Ishikawa (cell line): ENCODE data around the gene RNASE1.

Experiments
- CEBPB ChIP-seq: IDR thresholded peaks from 2 replicates; pipeline ENCODE4 v1.6.1; 2012
- CREB1 ChIP-seq: IDR thresholded peaks from 2 replicates; pipeline ENCODE4 v1.6.1; 2012; ENCODE audit warnings: low read depth
- EGR1 ChIP-seq: IDR thresholded peaks from 2 replicates; pipeline ENCODE4 v1.6.1; 2012
- EP300 ChIP-seq: IDR thresholded peaks from 2 replicates; pipeline ENCODE4 v1.6.1; 2012; ENCODE audit warnings: borderline replicate concordance
- FOXM1 ChIP-seq: IDR thresholded peaks from 2 replicates; pipeline ENCODE4 v1.6.1; 2012; ENCODE audit warnings: low read depth, borderline replicate concordance
- NFIC ChIP-seq: IDR thresholded peaks from 2 replicates; pipeline ENCODE4 v1.6.1; 2012
- RAD21 ChIP-seq: IDR thresholded peaks from 2 replicates; pipeline ENCODE4 v1.6.1; 2012; ENCODE audit warnings: low read depth
- TAF1 ChIP-seq: IDR thresholded peaks from 2 replicates; pipeline ENCODE4 v1.6.1; 2012; ENCODE audit warnings: low read depth, mild to moderate bottlenecking
- TCF12 ChIP-seq: IDR thresholded peaks from 2 replicates; pipeline ENCODE4 v1.6.1; 2012; ENCODE audit warnings: low read depth
- TEAD4 ChIP-seq: IDR thresholded peaks from 2 replicates; pipeline ENCODE4 v1.6.1; 2012
- YY1 ChIP-seq: IDR thresholded peaks from 2 replicates; pipeline ENCODE4 v1.6.1; 2012; ENCODE audit warnings: low read depth
- ZBTB7A ChIP-seq: IDR thresholded peaks from 2 replicates; pipeline ENCODE4 v1.6.1; 2012; ENCODE audit warnings: low read depth
- TF ChIP-seq, protein P1 (sequence below): IDR thresholded peaks from 2 replicates; pipeline ENCODE4 v1.6.1; 2012
- TF ChIP-seq, protein P2 (sequence below): IDR thresholded peaks from 2 replicates; pipeline ENCODE4 v1.6.1; 2012; ENCODE audit warnings: low read depth, mild to moderate bottlenecking
- TF ChIP-seq, protein P3 (sequence below): IDR thresholded peaks from 2 replicates; pipeline ENCODE4 v1.6.1; 2012

The RNASE1 gene

DNA sequence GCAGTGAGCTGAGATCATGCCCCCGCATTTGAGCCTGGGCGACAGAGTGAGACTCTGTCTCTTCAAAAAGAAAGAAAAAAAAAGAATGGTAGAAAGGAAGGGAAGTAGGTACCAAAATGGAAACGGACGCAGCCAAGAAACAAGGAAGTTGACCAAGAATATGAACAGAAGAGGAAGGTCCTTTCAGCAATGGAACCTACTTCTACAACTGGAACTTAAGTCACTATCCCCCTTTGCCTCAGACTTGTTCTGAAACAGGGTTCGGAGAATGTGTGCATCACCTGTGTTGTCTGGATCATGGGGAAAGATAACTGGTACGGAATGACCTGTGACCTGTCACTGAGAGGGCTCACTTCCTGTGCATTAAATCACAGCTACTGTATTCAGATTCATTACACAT, 43.9 kb upstream of the RNASE1 start:
- TF ChIP-seq TEAD4 (no peak), TAF1 (no peak), EGR1 (no peak), CREB1 (no peak), EP300 (no peak), FOXM1 (no peak), ZBTB7A (no peak)
- TF ChIP-seq, protein P1, sequence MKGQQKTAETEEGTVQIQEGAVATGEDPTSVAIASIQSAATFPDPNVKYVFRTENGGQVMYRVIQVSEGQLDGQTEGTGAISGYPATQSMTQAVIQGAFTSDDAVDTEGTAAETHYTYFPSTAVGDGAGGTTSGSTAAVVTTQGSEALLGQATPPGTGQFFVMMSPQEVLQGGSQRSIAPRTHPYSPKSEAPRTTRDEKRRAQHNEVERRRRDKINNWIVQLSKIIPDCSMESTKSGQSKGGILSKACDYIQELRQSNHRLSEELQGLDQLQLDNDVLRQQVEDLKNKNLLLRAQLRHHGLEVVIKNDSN, result no peak

DNA sequence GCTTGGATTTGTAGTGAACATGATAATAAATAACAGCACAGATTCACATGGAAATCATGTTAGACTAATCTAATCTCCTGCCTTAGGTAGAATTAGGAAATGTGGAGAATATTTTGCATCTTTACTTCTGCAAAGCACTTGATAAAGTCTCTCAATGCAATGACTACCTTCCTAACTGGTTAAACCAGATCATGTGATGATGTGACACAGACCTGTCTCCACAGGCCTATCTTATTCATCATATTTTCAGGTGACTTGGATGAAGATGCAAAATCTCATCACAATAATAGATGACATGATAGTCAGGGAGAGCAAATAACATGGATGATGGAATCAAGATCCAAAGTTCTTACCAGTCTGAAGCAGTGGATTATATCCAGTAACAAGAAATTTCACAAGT, 38.5 kb upstream of the RNASE1 start:
- TF ChIP-seq TCF12, result no peak
- no peak for TF ChIP-seq CREB1
- TF ChIP-seq, protein P2, sequence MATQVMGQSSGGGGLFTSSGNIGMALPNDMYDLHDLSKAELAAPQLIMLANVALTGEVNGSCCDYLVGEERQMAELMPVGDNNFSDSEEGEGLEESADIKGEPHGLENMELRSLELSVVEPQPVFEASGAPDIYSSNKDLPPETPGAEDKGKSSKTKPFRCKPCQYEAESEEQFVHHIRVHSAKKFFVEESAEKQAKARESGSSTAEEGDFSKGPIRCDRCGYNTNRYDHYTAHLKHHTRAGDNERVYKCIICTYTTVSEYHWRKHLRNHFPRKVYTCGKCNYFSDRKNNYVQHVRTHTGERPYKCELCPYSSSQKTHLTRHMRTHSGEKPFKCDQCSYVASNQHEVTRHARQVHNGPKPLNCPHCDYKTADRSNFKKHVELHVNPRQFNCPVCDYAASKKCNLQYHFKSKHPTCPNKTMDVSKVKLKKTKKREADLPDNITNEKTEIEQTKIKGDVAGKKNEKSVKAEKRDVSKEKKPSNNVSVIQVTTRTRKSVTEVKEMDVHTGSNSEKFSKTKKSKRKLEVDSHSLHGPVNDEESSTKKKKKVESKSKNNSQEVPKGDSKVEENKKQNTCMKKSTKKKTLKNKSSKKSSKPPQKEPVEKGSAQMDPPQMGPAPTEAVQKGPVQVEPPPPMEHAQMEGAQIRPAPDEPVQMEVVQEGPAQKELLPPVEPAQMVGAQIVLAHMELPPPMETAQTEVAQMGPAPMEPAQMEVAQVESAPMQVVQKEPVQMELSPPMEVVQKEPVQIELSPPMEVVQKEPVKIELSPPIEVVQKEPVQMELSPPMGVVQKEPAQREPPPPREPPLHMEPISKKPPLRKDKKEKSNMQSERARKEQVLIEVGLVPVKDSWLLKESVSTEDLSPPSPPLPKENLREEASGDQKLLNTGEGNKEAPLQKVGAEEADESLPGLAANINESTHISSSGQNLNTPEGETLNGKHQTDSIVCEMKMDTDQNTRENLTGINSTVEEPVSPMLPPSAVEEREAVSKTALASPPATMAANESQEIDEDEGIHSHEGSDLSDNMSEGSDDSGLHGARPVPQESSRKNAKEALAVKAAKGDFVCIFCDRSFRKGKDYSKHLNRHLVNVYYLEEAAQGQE, result no peak
- TF ChIP-seq EGR1, result no peak

DNA sequence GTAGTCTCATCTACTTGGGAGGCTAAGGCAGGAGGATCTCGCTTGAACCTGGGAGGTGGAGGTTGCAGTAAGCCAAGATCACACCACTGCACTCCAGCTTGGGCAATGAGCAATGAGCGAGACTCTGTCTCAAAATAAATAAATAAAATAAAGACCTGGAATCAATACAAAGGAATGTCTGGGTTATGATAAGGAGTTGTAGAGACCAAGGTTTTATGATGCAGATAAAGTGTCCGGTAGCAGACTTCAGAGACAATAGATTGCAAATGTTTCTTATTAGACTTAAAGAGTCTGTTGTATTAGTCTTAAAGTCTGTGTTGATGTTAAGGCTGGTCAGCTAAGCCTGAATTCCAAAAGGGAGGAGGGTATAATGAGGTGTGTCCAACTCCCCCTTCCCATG, 35.2 kb upstream of the RNASE1 start:
- no peak for TF ChIP-seq EP300
- no peak for TF ChIP-seq CEBPB
- TF ChIP-seq RAD21, result no peak
- TF ChIP-seq, protein P1, result no peak
- no peak for TF ChIP-seq FOXM1
- TF ChIP-seq TCF12, result no peak
- no peak for TF ChIP-seq EGR1
- no peak for TF ChIP-seq TEAD4
- TF ChIP-seq, protein P3, sequence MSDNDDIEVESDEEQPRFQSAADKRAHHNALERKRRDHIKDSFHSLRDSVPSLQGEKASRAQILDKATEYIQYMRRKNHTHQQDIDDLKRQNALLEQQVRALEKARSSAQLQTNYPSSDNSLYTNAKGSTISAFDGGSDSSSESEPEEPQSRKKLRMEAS, result no peak
- no peak for TF ChIP-seq NFIC
- TF ChIP-seq, protein P2, result no peak
- TF ChIP-seq CREB1, result no peak
- no peak for TF ChIP-seq YY1
- no peak for TF ChIP-seq TAF1

DNA sequence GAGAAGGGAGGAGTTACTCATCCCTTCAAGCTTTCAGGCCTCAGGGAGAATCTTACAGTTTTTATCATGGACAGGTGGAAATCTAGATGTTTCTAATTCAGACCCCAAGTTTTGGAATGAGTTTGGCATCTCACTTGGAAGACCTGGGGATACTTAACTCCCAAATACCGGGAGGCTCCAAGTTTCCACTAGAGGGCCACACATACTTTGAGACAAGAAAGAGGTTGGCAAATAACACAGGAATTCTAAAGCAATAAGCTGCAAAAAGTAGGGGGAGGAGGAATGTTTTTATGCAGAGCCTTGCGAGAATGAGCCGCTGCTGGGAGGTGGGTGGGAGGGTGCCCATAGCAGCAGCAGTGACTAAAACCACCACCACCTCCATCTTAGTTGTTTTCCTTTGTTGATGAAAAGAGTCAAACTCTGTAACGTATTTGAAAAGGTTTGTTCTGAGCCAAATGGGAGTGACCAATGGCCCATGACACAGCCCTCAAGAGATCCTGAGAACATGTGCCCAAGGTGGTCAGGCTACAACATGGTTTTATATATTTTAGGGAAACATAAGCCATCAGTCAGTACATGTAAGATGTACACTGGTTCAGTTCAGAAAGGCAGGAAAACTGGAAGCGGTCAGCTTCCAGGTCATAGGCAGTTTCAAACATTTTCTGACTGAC, 34.2 kb upstream of the RNASE1 start:
- TF ChIP-seq NFIC (no peak), EP300 (no peak), CEBPB (no peak), YY1 (no peak), EGR1 (no peak), ZBTB7A (no peak), CREB1 (no peak), TAF1 (no peak), RAD21 (no peak)
- TF ChIP-seq, protein P2, result no peak
- TF ChIP-seq, protein P3, result no peak

DNA sequence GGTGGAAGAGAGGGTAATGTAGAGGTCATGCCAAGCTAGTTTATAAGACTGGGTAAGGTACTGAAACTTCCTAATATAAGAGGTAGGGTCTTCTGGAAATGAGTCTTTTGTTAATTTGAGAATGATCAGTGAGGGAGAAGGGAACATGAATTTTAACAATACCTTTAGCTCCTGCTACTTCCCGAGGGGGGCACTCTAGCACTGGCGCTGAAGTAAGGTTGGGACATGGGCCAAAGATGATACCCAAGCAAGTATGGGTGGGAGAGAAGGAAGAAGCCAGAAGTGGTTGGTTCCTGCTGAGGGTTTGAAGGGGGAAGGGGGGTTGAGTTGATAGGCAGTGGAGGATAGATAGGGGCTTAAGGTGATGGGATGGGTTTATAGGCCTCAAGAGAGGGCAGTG, 32.3 kb upstream of the RNASE1 start:
- TF ChIP-seq, protein P2, result no peak
- TF ChIP-seq RAD21 (no peak), NFIC (no peak), ZBTB7A (no peak), CEBPB (no peak), FOXM1 (no peak), EP300 (no peak), TCF12 (no peak), TEAD4 (no peak), EGR1 (no peak), TAF1 (no peak), YY1 (no peak), CREB1 (no peak)
- TF ChIP-seq, protein P3, result no peak
- TF ChIP-seq, protein P1, result no peak
